HEK293 (cell line): ENCODE results near the gene TAOK3.

Source experiments
- CTCF ChIA-PET: fragments of 350-600 bp; formaldehyde crosslinking; extraction: SDS; loops from one replicate; lab custom pipeline; 2021; ENCODE audit warnings: antibody characterized with exemption; lab: Yijun Ruan, JAX
- POLR2A ChIA-PET: fragments of 300-600 bp; formaldehyde crosslinking; extraction: SDS; loops from one replicate; lab custom pipeline; 2020; ENCODE audit warnings: antibody characterized with exemption, inconsistent platforms; lab: Yijun Ruan, JAX
- H3K27ac ChIP-seq: fragments of 200-500 bp; sonication (Bioruptor generic); 2 replicates; pipeline ENCODE4 v1.5.1; 2014; ENCODE audit warnings: low read depth, low read length, control low read depth, inconsistent platforms; ENCODE audit errors: extremely low read depth
- H3K36me3 ChIP-seq, 2 experiments: fragments of 200-500 bp in 1 of 2; sonication (Bioruptor generic) in 1 of 2; 1 replicate in 1 of 2; 2 replicates in 1 of 2; pipeline ENCODE4 v1.5.1; 2014 to 2017; ENCODE audit warnings: inconsistent platforms in 2 of 2, low read length in 2 of 2; ENCODE audit not compliant: control insufficient read depth in 2 of 2, insufficient read depth in 1 of 2
- H3K4me1 ChIP-seq: fragments of 200-500 bp; sonication (Bioruptor generic); 2 replicates; pipeline ENCODE4 v1.5.1; 2014; ENCODE audit warnings: mild to moderate bottlenecking, low read length, inconsistent platforms; ENCODE audit not compliant: control insufficient read depth, insufficient read depth
- H3K4me3 ChIP-seq: 2 replicates; pipeline ENCODE4 v1.5.1; 2011; ENCODE audit warnings: low read depth, mild to moderate bottlenecking, control low read depth, low read length, moderate library complexity
- H3K9me3 ChIP-seq: fragments of 200-500 bp; sonication (Bioruptor generic); 2 replicates; pipeline ENCODE4 v1.5.1; 2014; ENCODE audit warnings: low read depth, low read length, inconsistent platforms; ENCODE audit not compliant: control insufficient read depth, insufficient read depth
- BCL11A ChIP-seq: fragments of 450-650 bp; formaldehyde crosslinking; IDR thresholded peaks from 2 replicates; pipeline ENCODE4 v1.5.1; 2016; ENCODE audit warnings: low read depth, missing biosample characterization, missing genetic modification characterization
- FEZF1 ChIP-seq: fragments of 450-650 bp; formaldehyde crosslinking; IDR thresholded peaks from 2 replicates; pipeline ENCODE4 v1.5.1; 2016; ENCODE audit warnings: missing biosample characterization, missing genetic modification characterization
- GFI1B ChIP-seq: fragments of 450-650 bp; formaldehyde crosslinking; IDR thresholded peaks from 2 replicates; pipeline ENCODE4 v1.5.1; 2016; ENCODE audit warnings: missing biosample characterization, missing genetic modification characterization
- HIC1 ChIP-seq: fragments of 450-650 bp; formaldehyde crosslinking; IDR thresholded peaks from 2 replicates; pipeline ENCODE4 v1.5.1; 2016; ENCODE audit warnings: missing biosample characterization, missing genetic modification characterization
- OSR2 ChIP-seq: fragments of 450-650 bp; formaldehyde crosslinking; IDR thresholded peaks from 2 replicates; pipeline ENCODE4 v1.5.1; 2016; ENCODE audit warnings: missing biosample characterization, missing genetic modification characterization
- PATZ1 ChIP-seq: fragments of 450-650 bp; formaldehyde crosslinking; IDR thresholded peaks from 2 replicates; pipeline ENCODE4 v1.5.1; 2016; ENCODE audit warnings: missing biosample characterization, missing genetic modification characterization
- PRDM6 ChIP-seq: fragments of 450-650 bp; formaldehyde crosslinking; IDR thresholded peaks from 2 replicates; pipeline ENCODE4 v1.5.1; 2017; ENCODE audit warnings: missing biosample characterization, missing genetic modification characterization
- REPIN1 ChIP-seq: fragments of 450-650 bp; formaldehyde crosslinking; IDR thresholded peaks from 2 replicates; pipeline ENCODE4 v1.5.1; 2017; ENCODE audit warnings: missing biosample characterization, missing genetic modification characterization, low read depth
- SALL2 ChIP-seq: fragments of 450-650 bp; formaldehyde crosslinking; IDR thresholded peaks from 2 replicates; pipeline ENCODE4 v1.5.0; 2017; ENCODE audit warnings: missing biosample characterization, mild to moderate bottlenecking, missing genetic modification characterization, borderline replicate concordance
- ZBTB1 ChIP-seq: fragments of 450-650 bp; formaldehyde crosslinking; IDR thresholded peaks from 2 replicates; pipeline ENCODE4 v1.5.1; 2016; ENCODE audit warnings: missing biosample characterization, missing genetic modification characterization
- ZBTB21 ChIP-seq: fragments of 450-650 bp; formaldehyde crosslinking; IDR thresholded peaks from 2 replicates; pipeline ENCODE4 v1.5.1; 2017; ENCODE audit warnings: missing biosample characterization, missing genetic modification characterization
- ZNF114 ChIP-seq: fragments of 450-650 bp; formaldehyde crosslinking; IDR thresholded peaks from 2 replicates; pipeline ENCODE4 v1.5.0; 2017; ENCODE audit warnings: missing biosample characterization, missing genetic modification characterization
- ZNF132 ChIP-seq: fragments of 450-650 bp; formaldehyde crosslinking; IDR thresholded peaks from 2 replicates; pipeline ENCODE4 v1.5.1; 2017; ENCODE audit warnings: missing biosample characterization, missing genetic modification characterization, borderline replicate concordance
- ZNF23 ChIP-seq: fragments of 450-650 bp; formaldehyde crosslinking; IDR thresholded peaks from 2 replicates; pipeline ENCODE4 v1.5.1; 2016; ENCODE audit warnings: missing biosample characterization, missing genetic modification characterization, borderline replicate concordance
- ZNF274 ChIP-seq, 2 experiments: fragments of 200-500 bp in 1 of 2; fragments of 450-650 bp in 1 of 2; sonication (Bioruptor generic) in 1 of 2; formaldehyde crosslinking in 1 of 2; IDR thresholded peaks; 2 replicates each; pipeline versions ENCODE4 v1.5.1 to v1.6.1; 2014 to 2016; ENCODE audit warnings: borderline replicate concordance in 1 of 2, inconsistent platforms in 1 of 2, low read length in 1 of 2, missing biosample characterization in 1 of 2, missing genetic modification characterization in 1 of 2
- ZNF292 ChIP-seq: fragments of 450-650 bp; formaldehyde crosslinking; IDR thresholded peaks from 2 replicates; pipeline ENCODE4 v1.5.1; 2016; ENCODE audit warnings: low read depth, missing biosample characterization, missing genetic modification characterization, borderline replicate concordance
- ZNF354C ChIP-seq: fragments of 450-650 bp; formaldehyde crosslinking; IDR thresholded peaks from 2 replicates; pipeline ENCODE4 v1.5.1; 2016; ENCODE audit warnings: missing biosample characterization, missing genetic modification characterization, low read depth, borderline replicate concordance
- ZNF529 ChIP-seq: fragments of 450-650 bp; formaldehyde crosslinking; IDR thresholded peaks from 2 replicates; pipeline ENCODE4 v1.5.1; 2017; ENCODE audit warnings: missing genetic modification characterization, missing biosample characterization; ENCODE audit not compliant: insufficient replicate concordance
- ZNF549 ChIP-seq: fragments of 450-650 bp; IDR thresholded peaks from 2 replicates; pipeline ENCODE4 v1.5.1; 2018; ENCODE audit warnings: missing biosample characterization, missing genetic modification characterization, mild to moderate bottlenecking, inconsistent platforms, moderate library complexity
- ZNF623 ChIP-seq: fragments of 450-650 bp; formaldehyde crosslinking; IDR thresholded peaks from 2 replicates; pipeline ENCODE4 v1.5.1; 2016; ENCODE audit warnings: missing biosample characterization, missing genetic modification characterization
- ZNF664 ChIP-seq: fragments of 450-650 bp; formaldehyde crosslinking; IDR thresholded peaks from 2 replicates; pipeline ENCODE4 v1.5.1; 2016; ENCODE audit warnings: missing biosample characterization, missing genetic modification characterization
- ZNF701 ChIP-seq: fragments of 450-650 bp; formaldehyde crosslinking; IDR thresholded peaks from 2 replicates; pipeline ENCODE4 v1.5.1; 2016; ENCODE audit warnings: missing biosample characterization, missing genetic modification characterization
- ZNF76 ChIP-seq: fragments of 450-650 bp; formaldehyde crosslinking; IDR thresholded peaks from 2 replicates; pipeline ENCODE4; 2016; ENCODE audit warnings: low read depth, missing biosample characterization, missing genetic modification characterization, borderline replicate concordance
- ZNF791 ChIP-seq: fragments of 450-650 bp; formaldehyde crosslinking; IDR thresholded peaks from 2 replicates; pipeline ENCODE4 v1.5.1; 2016; ENCODE audit warnings: missing biosample characterization, missing genetic modification characterization
- TF ChIP-seq, protein P1 (sequence below): fragments of 450-650 bp; formaldehyde crosslinking; IDR thresholded peaks from 2 replicates; pipeline ENCODE4 v1.5.1; 2016; ENCODE audit warnings: missing biosample characterization, missing genetic modification characterization
- TF ChIP-seq, protein P2 (sequence below): sonication (generic); formaldehyde crosslinking; IDR thresholded peaks from 2 replicates; pipeline ENCODE4 v1.8.1; 2022; ENCODE audit warnings: mild to moderate bottlenecking, moderate library complexity, missing genetic modification reagents

Gene TAOK3

DNA sequence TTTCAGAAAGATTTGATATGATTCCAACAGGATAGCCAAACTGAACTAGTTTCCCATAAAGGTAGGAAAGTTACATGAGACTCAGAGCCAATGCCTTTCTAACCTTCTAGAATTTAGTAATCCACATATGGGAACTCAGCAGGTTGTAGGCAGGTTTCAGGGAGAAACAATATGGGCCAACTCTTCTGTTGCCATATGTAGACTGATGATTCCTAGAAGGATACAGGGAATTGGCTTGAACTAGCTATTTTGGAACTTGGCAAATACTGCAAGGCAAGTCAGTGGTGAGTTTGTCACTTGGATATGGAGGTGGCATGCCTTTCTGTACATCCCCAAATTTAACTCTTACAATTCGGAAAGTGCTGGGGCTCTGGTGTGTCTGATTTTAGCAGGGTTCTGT is 19.1 kb upstream of the TAOK3 start:
- POLR2A ChIA-PET = no interaction called here
- Histone ChIP-seq H3K4me3 (no peak overlapping the region), H3K36me3 (peaks cover 26 to 92% of the 10 kb centered on the region in 2 experiments), H3K9me3 (no peaks in the 10 kb centered on the region), H3K4me1 (no peaks in the 10 kb centered on the region), H3K27ac (no peak overlapping the region)
- CTCF ChIA-PET = interaction anchor here (0.9 to 8.3 kb wide), 3 partner anchors 8 to 15 kb away, joined by 4 to 67 read pairs (median 4); partner anchors contain the start of gene SUDS3
- TF ChIP-seq ZNF623 = no peak
- no peak for TF ChIP-seq ZBTB1 (tag by site-specific recombination)
- TF ChIP-seq BCL11A (tag by site-specific recombination) = no peak
- TF ChIP-seq ZNF664 = no peak
- TF ChIP-seq, protein P1, sequence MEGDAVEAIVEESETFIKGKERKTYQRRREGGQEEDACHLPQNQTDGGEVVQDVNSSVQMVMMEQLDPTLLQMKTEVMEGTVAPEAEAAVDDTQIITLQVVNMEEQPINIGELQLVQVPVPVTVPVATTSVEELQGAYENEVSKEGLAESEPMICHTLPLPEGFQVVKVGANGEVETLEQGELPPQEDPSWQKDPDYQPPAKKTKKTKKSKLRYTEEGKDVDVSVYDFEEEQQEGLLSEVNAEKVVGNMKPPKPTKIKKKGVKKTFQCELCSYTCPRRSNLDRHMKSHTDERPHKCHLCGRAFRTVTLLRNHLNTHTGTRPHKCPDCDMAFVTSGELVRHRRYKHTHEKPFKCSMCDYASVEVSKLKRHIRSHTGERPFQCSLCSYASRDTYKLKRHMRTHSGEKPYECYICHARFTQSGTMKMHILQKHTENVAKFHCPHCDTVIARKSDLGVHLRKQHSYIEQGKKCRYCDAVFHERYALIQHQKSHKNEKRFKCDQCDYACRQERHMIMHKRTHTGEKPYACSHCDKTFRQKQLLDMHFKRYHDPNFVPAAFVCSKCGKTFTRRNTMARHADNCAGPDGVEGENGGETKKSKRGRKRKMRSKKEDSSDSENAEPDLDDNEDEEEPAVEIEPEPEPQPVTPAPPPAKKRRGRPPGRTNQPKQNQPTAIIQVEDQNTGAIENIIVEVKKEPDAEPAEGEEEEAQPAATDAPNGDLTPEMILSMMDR = no peak
- TF ChIP-seq FEZF1 (tag by site-specific recombination) = no peak
- TF ChIP-seq ZNF274 (IDR thresholded peaks at IDR 0.05; ENCODE audit: low read length) = no peak
- TF ChIP-seq ZNF274 (tag by site-specific recombination; IDR thresholded peaks at IDR 0.05; ENCODE audit: borderline replicate concordance) = no peak
- no peak for TF ChIP-seq ZNF23 (tag by site-specific recombination)
- TF ChIP-seq REPIN1 (tag by site-specific recombination) = no peak
- no peak for TF ChIP-seq ZNF701 (tag by site-specific recombination)
- TF ChIP-seq ZNF354C (tag by site-specific recombination) = no peak
- TF ChIP-seq ZNF132 (tag by site-specific recombination) = no peak
- TF ChIP-seq, protein P2, sequence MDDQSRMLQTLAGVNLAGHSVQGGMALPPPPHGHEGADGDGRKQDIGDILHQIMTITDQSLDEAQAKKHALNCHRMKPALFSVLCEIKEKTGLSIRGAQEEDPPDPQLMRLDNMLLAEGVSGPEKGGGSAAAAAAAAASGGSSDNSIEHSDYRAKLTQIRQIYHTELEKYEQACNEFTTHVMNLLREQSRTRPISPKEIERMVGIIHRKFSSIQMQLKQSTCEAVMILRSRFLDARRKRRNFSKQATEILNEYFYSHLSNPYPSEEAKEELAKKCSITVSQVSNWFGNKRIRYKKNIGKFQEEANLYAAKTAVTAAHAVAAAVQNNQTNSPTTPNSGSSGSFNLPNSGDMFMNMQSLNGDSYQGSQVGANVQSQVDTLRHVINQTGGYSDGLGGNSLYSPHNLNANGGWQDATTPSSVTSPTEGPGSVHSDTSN (CRISPR knock-in tag) = no peak
- no peak for TF ChIP-seq ZNF529 (tag by site-specific recombination)

DNA sequence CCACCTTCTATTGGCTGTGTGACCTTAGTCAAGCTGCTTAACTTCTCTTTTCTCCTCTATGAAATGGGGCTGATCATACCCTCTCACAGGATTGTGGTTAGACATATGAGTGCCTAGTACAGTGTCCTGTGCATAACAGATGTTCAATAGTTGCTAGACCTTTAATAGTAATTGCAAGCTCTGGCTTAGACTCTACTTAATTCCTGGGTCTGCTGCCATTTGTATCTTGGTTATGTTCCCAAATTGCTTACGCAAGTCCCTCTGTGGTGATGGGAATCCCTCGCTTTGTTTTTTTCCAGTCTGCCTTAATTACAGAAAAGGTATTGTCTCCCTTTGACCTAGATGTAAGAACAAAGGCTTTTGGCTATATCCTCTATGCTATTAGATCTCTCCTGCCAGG is 18.7 kb upstream of the TAOK3 start:
- H3K27ac ChIP-seq = no peak overlapping the region
- H3K4me3 ChIP-seq = no peak overlapping the region
- H3K4me1 ChIP-seq = no peaks in the 10 kb centered on the region
- POLR2A ChIA-PET = no interaction called here
- CTCF ChIA-PET = interaction anchor here (0.7 to 8.3 kb wide), 3 partner anchors 14 to 15 kb away, joined by 4 to 67 read pairs (median 4); partner anchors contain the start of gene SUDS3
- peaks cover 23 to 92% of the 10 kb centered on the region in 2 experiments for H3K36me3 ChIP-seq
- no peaks in the 10 kb centered on the region for H3K9me3 ChIP-seq
- TF ChIP-seq HIC1 (tag by site-specific recombination) (no peak), GFI1B (tag by site-specific recombination) (no peak), ZNF114 (tag by site-specific recombination) (no peak), PRDM6 (tag by site-specific recombination) (no peak), ZNF292 (tag by site-specific recombination) (no peak), PATZ1 (tag by site-specific recombination) (no peak), ZNF791 (tag by site-specific recombination) (no peak), ZNF76 (tag by site-specific recombination) (no peak), ZBTB21 (tag by site-specific recombination) (no peak), OSR2 (tag by site-specific recombination) (no peak), ZNF549 (tag by site-specific recombination) (no peak), SALL2 (tag by site-specific recombination) (no peak)
